GF-D8 (cell line): ENCODE results near the gene SULT6B1.

ENCODE experiments used
- DNase-seq: peaks from one replicate; lab custom pipeline; 2025; lab: John Stamatoyannopoulos, UW

SULT6B1 gene

GRCh38 chr2:37148325-37148724 is 40.1 kb downstream of the SULT6B1 start:
- DNase-seq: no peak

- no peak for DNase-seq
Measured at GRCh38 chr2:37146062-37146461, 42.4 kb downstream of the SULT6B1 start.

- no peak for DNase-seq
Measured at GRCh38 chr2:37143974-37144373, 44.5 kb downstream of the SULT6B1 start.

GRCh38 chr2:37142546-37142945 is 45.9 kb downstream of the SULT6B1 start:
- no peak for DNase-seq

GRCh38 chr2:37132914-37133313 is 55.6 kb downstream of the SULT6B1 start:
- DNase-seq: no peak

GRCh38 chr2:37125416-37125815 is 63.1 kb downstream of the SULT6B1 start:
- no peak for DNase-seq

GRCh38 chr2:37119157-37119556 is 69.3 kb downstream of the SULT6B1 start:
- no peak for DNase-seq
